Neural cell (in vitro differentiated cells): ENCODE results near the gene GET4. TPM values are rescaled to one million over a fixed set of nuclear protein-coding genes. Genes with fewer than 3 reads are reported as not detected.

Source experiments
- H2AFZ ChIP-seq: fragments of 200-600, 300-800 bp; sonication (generic), shearing (Covaris generic); 2 replicates; pipeline ENCODE4 v1.6.0; 2014; ENCODE audit warnings: low read depth, mild to moderate bottlenecking, antibody characterized with exemption, low read length, moderate library complexity
- H3F3A ChIP-seq: fragments of 200-600 bp; shearing (Covaris generic); 2 replicates; pipeline ENCODE4 v1.6.1; 2016; ENCODE audit warnings: mild to moderate bottlenecking, moderate library complexity, mixed read lengths, antibody characterized with exemption, low read length; ENCODE audit not compliant: insufficient read depth, poor library complexity, severe bottlenecking
- H3K27ac ChIP-seq: fragments of 200-600, 300-800 bp; sonication (generic), shearing (Covaris generic); 2 replicates; pipeline ENCODE4 v1.5.1; 2014; ENCODE audit warnings: mild to moderate bottlenecking, low read length, moderate library complexity
- H3K27me3 ChIP-seq: fragments of 300-800, 200-600 bp; sonication (generic), shearing (Covaris generic); 2 replicates; pipeline ENCODE4 v1.6.0; 2014; ENCODE audit warnings: mild to moderate bottlenecking, low read depth, low read length, moderate library complexity; ENCODE audit not compliant: insufficient read depth
- H3K36me3 ChIP-seq: fragments of 300-800, 200-600 bp; sonication (generic), shearing (Covaris generic); 2 replicates; pipeline ENCODE4 v1.5.1; 2014; ENCODE audit warnings: mild to moderate bottlenecking, antibody characterized with exemption, low read length, moderate library complexity; ENCODE audit not compliant: insufficient read depth
- H3K4me2 ChIP-seq: fragments of 300-800, 200-600 bp; sonication (generic), shearing (Covaris generic); 2 replicates; pipeline ENCODE4 v1.6.0; 2014; ENCODE audit warnings: mild to moderate bottlenecking, low read length
- H3K4me3 ChIP-seq: fragments of 300-800, 200-600 bp; sonication (generic), shearing (Covaris generic); 2 replicates; pipeline ENCODE4 v1.5.1; 2014; ENCODE audit warnings: mild to moderate bottlenecking, low read length, moderate library complexity
- H3K79me2 ChIP-seq: fragments of 200-600 bp; shearing (Covaris generic); replicated peaks from 2 replicates; pipeline ENCODE4 v1.6.0; 2014; ENCODE audit warnings: mild to moderate bottlenecking, low read length, moderate library complexity; ENCODE audit not compliant: insufficient read depth
- H3K9ac ChIP-seq: fragments of 300-800, 200-600 bp; sonication (generic), shearing (Covaris generic); 2 replicates; pipeline ENCODE4 v1.6.1; 2016; ENCODE audit warnings: mild to moderate bottlenecking, low read length, mixed read lengths
- H3K9me2 ChIP-seq: fragments of 200-600 bp; shearing (Covaris generic); 2 replicates; pipeline ENCODE4 v1.6.1; 2016; ENCODE audit warnings: mild to moderate bottlenecking, low read length, mixed read lengths; ENCODE audit not compliant: insufficient read depth
- H3K9me3 ChIP-seq: fragments of 200-600, 300-800 bp; sonication (generic), shearing (Covaris generic); 2 replicates; pipeline ENCODE4 v1.6.1; 2016; ENCODE audit warnings: mild to moderate bottlenecking, mixed run types, low read length, moderate library complexity, mixed read lengths
- H4K20me1 ChIP-seq: fragments of 200-600 bp; shearing (Covaris generic); 2 replicates; pipeline ENCODE4 v1.6.1; 2016; ENCODE audit warnings: mild to moderate bottlenecking, mixed run types; ENCODE audit not compliant: insufficient read depth
- CTCF ChIP-seq: fragments of 450-650 bp; IDR thresholded peaks from 2 replicates; pipeline ENCODE4 v1.5.1; 2014; ENCODE audit warnings: antibody characterized with exemption, mild to moderate bottlenecking, moderate library complexity; ENCODE audit not compliant: poor library complexity, severe bottlenecking
- EP300 ChIP-seq: fragments of 450-650 bp; conservative IDR thresholded peaks from 2 replicates; pipeline ENCODE4 v1.6.1; 2014; ENCODE audit warnings: antibody characterized with exemption, mild to moderate bottlenecking, moderate library complexity; ENCODE audit not compliant: poor library complexity, severe bottlenecking
- EZH2 ChIP-seq: fragments of 200-600, 300-800 bp; shearing (Covaris generic), sonication (generic); IDR thresholded peaks from 2 replicates; pipeline ENCODE4 v1.6.1; 2014; ENCODE audit warnings: antibody characterized with exemption, low read length, borderline replicate concordance, mild to moderate bottlenecking; ENCODE audit not compliant: insufficient read depth, poor library complexity, severe bottlenecking
- MXI1 ChIP-seq: fragments of 450-650 bp; conservative IDR thresholded peaks from 2 replicates; pipeline ENCODE4 v1.6.1; 2014; ENCODE audit warnings: antibody characterized with exemption, mild to moderate bottlenecking; ENCODE audit not compliant: poor library complexity, severe bottlenecking
- POLR2AphosphoS5 ChIP-seq: IDR thresholded peaks from 2 replicates; pipeline ENCODE4 v1.6.1; 2012
- RAD21 ChIP-seq: fragments of 450-650 bp; conservative IDR thresholded peaks from 2 replicates; pipeline ENCODE4 v1.6.1; 2014; ENCODE audit warnings: antibody characterized with exemption, mild to moderate bottlenecking, moderate library complexity
- REST ChIP-seq: IDR thresholded peaks from 2 replicates; pipeline ENCODE4 v1.6.1; 2012; ENCODE audit warnings: borderline replicate concordance
- SMC3 ChIP-seq: fragments of 450-650 bp; conservative IDR thresholded peaks from 2 replicates; pipeline ENCODE4 v1.6.1; 2014; ENCODE audit warnings: antibody characterized with exemption, mild to moderate bottlenecking, moderate library complexity; ENCODE audit not compliant: poor library complexity
- TAF1 ChIP-seq: IDR thresholded peaks from 2 replicates; pipeline ENCODE4 v1.6.1; 2012; ENCODE audit warnings: low read depth
- polyA plus RNA-seq: library from polyadenylated mRNA; depleted of rRNA; stranded (reverse); fragments of >200 nt; gene quantifications from 2 replicates; pipeline ENCODE4 v1.2.3, GENCODE V29; 2014

GET4 gene
- polyA plus RNA-seq, 1 donor from 2014 or later = 63.8 TPM

GRCh38 chr7:836429-836828 is 39.9 kb upstream of the GET4 start:
- Histone ChIP-seq H3K27ac (no peak overlapping the region), H3K4me2 (no peak overlapping the region)
- TF ChIP-seq EZH2 = no peak

GRCh38 chr7:837001-837400 is 39.4 kb upstream of the GET4 start:
- no peak overlapping the region for H3K27ac ChIP-seq
- H3K9me3 ChIP-seq = no peaks in the 10 kb centered on the region
- no peaks in the 10 kb centered on the region for H3F3A ChIP-seq
- H3K4me3 ChIP-seq = no peak overlapping the region
- no peak overlapping the region for H3K9ac ChIP-seq
- TF ChIP-seq CTCF (no peak), EZH2 (no peak), EP300 (no peak), TAF1 (no peak), RAD21 (no peak), REST (no peak), MXI1 (no peak), POLR2AphosphoS5 (no peak), SMC3 (no peak)
- H2AFZ ChIP-seq = no peak overlapping the region
- H3K79me2 ChIP-seq = peaks cover 27% of the 10 kb centered on the region
- no peaks in the 10 kb centered on the region for H3K36me3 ChIP-seq
- H3K4me2 ChIP-seq = no peak overlapping the region
- no peaks in the 10 kb centered on the region for H3K27me3 ChIP-seq
- no peaks in the 10 kb centered on the region for H4K20me1 ChIP-seq
- H3K9me2 ChIP-seq = no peaks in the 10 kb centered on the region

More at GRCh38 chr7:836429-836828, 39.9 kb upstream of the GET4 start:
- H3K36me3 ChIP-seq = no peaks in the 10 kb centered on the region
- H3K4me3 ChIP-seq = no peak overlapping the region
- peaks cover 27% of the 10 kb centered on the region for H3K79me2 ChIP-seq
- no peak overlapping the region for H2AFZ ChIP-seq
- H3K9me2 ChIP-seq = no peaks in the 10 kb centered on the region
- no peaks in the 10 kb centered on the region for H3K27me3 ChIP-seq
- no peaks in the 10 kb centered on the region for H4K20me1 ChIP-seq
- H3K9ac ChIP-seq = no peak overlapping the region
- H3F3A ChIP-seq = no peaks in the 10 kb centered on the region
- no peaks in the 10 kb centered on the region for H3K9me3 ChIP-seq

GRCh38 chr7:840001-840600 is 36.3 kb upstream of the GET4 start:
- Histone ChIP-seq H3K27ac (no peak overlapping the region), H3K9me2 (no peaks in the 10 kb centered on the region), H3K9ac (no peak overlapping the region), H4K20me1 (no peaks in the 10 kb centered on the region), H3K4me2 (no peak overlapping the region), H3K4me3 (no peak overlapping the region), H3K36me3 (no peaks in the 10 kb centered on the region), H2AFZ (no peak overlapping the region), H3K27me3 (no peaks in the 10 kb centered on the region), H3F3A (no peaks in the 10 kb centered on the region), H3K9me3 (no peaks in the 10 kb centered on the region), H3K79me2 (peaks cover 7% of the 10 kb centered on the region)
- TF ChIP-seq TAF1 = no peak
- no peak for TF ChIP-seq EZH2
- TF ChIP-seq EP300 = no peak
- no peak for TF ChIP-seq SMC3
- no peak for TF ChIP-seq MXI1
- no peak for TF ChIP-seq RAD21
